GM19193 (cell line): ENCODE results near the gene DTNBP1.

Experiments used
- POLR2A ChIP-seq: IDR thresholded peaks from 4 replicates; pipeline ENCODE4 v1.6.1; 2011; ENCODE audit not compliant: insufficient read depth, insufficient read length; ENCODE audit errors: extremely low read depth

The DTNBP1 gene

GRCh38 chr6:15524861-15525401 lies 137.9 kb downstream of the DTNBP1 start:
- no peak for TF ChIP-seq POLR2A

DNA sequence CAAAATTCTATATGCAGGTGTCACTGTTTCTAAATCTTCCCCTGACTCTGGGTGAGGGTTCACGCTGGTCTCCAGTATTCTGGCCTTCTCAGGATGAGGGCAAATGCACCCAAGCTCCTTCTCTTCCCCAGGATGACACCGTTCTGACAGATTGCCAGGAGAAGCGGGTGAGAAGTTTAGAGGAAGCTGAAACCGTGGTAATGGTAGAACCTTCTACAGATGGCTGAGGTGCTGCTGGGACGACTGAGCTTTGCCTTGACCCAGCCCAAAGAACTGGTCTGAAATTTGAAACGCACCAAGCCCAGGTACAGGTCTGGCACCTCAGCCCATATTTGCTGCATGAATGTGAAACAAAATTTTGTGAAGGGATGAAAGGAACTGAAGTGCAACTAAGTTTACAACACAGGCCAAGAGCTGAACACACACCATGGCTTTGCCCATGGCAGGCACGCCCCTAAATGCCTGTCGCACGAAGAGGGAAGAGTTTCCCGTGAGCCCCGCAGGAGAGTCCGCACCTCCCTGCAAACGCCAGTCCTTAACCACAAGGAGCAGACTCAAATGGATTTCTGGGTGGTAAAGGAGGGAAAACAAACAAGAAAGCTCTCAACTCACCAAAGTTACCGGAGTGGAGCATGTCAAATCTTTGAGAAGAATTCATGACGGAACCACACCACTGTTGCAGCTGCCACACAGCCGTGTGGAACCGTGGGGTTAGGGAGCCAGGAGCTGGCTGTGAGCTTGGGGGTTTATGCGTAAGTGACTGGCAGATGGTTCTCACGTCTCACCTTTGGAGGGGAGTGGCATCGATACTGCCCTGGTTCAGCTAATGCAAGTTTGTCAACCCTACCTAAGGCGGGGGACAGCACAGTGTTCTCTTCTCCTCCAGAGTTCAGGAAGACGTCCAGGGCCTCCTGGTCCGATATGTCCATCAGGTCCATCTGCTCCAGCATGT lies 138.9 kb downstream of the DTNBP1 start:
- TF ChIP-seq POLR2A: no peak

GRCh38 chr6:15522856-15523529 lies 139.8 kb downstream of the DTNBP1 start:
- no peak for TF ChIP-seq POLR2A

GRCh38 chr6:15522427-15522826 lies 140.4 kb downstream of the DTNBP1 start:
- no peak for TF ChIP-seq POLR2A

- TF ChIP-seq POLR2A: no peak
Measured at GRCh38 chr6:15522026-15522425, 140.8 kb downstream of the DTNBP1 start.

DNA sequence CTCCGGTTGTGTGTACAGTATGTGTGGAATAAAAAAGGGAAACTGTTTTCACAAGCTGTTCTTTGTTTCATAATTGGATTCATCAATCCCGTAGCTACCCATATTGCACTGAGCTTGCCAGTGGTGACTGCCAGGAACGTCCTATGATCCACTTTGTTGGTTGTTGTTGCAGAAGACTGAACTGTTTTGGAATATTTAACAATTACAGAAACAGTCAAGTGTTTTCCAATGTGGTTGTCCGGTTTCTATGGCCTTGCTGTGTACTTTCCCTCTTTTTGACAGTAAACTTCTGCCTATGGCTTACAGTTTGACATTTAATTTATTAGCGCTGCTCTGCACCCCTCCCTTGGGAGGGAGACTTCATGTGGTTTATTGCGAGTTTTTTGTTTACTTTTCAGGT lies 141.2 kb downstream of the DTNBP1 start:
- no peak for TF ChIP-seq POLR2A

GRCh38 chr6:15520626-15521203 lies 142.1 kb downstream of the DTNBP1 start:
- no peak for TF ChIP-seq POLR2A

GRCh38 chr6:15519681-15520080 lies 143.1 kb downstream of the DTNBP1 start:
- no peak for TF ChIP-seq POLR2A

DNA sequence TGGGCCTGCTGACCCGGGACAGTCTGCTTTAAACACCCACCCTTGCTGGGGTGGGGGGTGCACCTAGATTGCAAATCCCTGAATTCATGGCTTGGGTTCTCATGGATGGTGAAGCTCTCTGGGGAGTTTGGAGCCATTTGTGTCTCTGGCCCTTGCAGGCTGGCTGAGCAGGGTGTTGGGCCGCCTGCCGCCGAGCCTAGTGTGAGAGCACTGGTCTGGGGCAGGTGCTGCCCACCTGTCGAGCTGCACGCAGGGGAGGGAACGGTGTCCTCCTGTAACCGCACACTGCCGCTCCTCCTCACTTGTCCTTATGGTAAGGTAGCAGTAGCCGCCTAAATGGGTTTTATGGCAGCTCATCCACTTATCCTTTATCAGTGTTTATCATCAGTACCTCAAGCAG lies 143.9 kb downstream of the DTNBP1 start:
- no peak for TF ChIP-seq POLR2A

DNA sequence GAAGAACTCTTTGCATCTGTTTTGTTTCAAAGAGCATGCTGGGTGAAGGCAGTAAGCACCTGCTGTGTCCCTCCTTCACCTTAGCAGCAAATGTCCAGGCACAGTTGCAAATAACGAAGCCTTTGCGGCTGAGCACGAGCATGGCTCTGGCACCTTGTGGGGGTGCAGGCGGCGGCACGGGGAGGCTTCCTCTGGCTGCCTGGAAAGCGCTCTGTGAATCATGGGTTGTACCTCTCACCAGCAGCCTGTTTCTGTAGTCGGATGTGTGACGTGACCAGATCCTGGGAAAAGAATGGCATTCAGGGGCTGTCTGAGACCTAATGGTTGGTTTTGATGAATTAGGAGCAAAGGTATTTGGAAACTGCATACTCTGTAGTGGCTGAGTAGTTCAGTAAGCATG lies 144.8 kb downstream of the DTNBP1 start:
- no peak for TF ChIP-seq POLR2A

GRCh38 chr6:15517600-15517999 lies 145.2 kb downstream of the DTNBP1 start:
- no peak for TF ChIP-seq POLR2A

DNA sequence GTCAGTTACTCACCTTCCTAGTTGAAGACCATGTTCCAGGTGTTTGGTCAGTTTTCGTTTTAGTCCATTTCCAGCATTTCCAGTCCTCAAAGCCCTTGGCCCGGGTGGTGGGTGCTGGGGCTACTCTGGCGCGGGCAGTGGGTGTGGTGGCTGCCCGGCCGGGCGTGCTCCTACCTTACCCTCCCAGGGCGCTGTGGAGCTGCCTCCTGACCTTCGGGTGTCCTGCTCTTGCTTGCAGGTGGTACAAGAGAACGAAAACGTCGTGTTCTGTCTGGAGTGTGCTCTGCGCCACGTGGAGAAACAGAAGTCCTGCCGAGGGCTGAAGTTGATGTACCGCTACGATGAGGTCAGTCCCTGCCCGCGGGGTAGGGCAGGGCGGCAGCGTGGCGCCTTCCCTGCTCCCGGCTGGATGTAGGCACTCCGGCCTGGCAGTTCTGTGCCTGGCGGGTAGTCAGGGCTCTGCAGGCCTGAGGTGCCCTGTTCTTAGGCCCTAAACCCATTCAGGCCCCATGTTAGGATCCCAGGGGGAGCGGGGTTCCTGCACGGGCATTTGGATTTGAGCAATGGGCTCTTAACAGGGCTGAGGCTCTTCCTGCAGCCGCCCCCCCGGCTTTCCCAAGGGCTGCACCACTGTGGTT lies 145.8 kb downstream of the DTNBP1 start:
- TF ChIP-seq POLR2A: no peak

DNA sequence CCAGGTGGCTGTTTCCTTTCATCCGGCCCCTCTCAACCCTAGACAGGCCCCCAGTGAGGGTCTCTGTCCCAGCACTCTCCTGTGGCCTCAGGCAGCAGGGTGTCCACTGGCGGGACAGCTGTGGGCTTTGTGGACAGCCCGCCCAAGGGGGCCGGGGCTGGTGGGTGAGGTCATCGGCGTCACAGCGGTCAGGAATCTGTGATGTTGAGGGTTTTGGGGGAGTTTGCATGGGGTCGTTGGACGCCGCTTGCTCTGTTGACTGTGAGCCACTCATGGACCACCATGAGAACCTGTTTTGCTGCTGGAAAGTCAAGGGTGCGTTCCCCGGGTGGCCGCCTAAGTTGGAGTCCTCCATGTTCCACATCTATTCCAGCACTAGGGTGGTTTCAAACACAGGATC lies 146.4 kb downstream of the DTNBP1 start:
- TF ChIP-seq POLR2A: no peak

- no peak for TF ChIP-seq POLR2A
Measured at GRCh38 chr6:15515660-15516375, 147.0 kb downstream of the DTNBP1 start.
